ENCODE results near the gene PML. TPM values are rescaled to one million over a fixed set of nuclear protein-coding genes. Genes with fewer than 3 reads are reported as not detected.
"Not testable (repeated sequence)": the region's sequence is repeated elsewhere in the genome, so short reads cannot be mapped to it uniquely, and the experiment has no call there.

The PML gene
- total and polyA plus RNA-seq, 9 donors, result 20.7 to 60.8 (median 49.4) TPM

GRCh38 chr15:73968461-73968860 is 26.1 kb upstream of the PML start:
- Histone ChIP-seq H3K27me3 (no peaks in the 10 kb centered on the region), H3K4me3 (no peak overlapping the region), H3K36me3 (no peaks in the 10 kb centered on the region), H3K27ac (no peak overlapping the region), H3K4me1 (ENCODE audit: insufficient read depth) (no peaks in the 10 kb centered on the region), H3K9me3 (no peaks in the 10 kb centered on the region)
- WGBS, 3 donors, result 84 to 96% (median 94%) methylated on average over 3 of the region's 3 CpGs
- no peak for TF ChIP-seq EP300 (IDR thresholded peaks at IDR 0.05)
- no peak for TF ChIP-seq CTCF (IDR thresholded peaks at IDR 0.05)
- TF ChIP-seq POLR2A (IDR thresholded peaks at IDR 0.05), result no peak
- intact Hi-C loops (cut with DNase I), result no loop called here
- no peak for DNase-seq

GRCh38 chr15:73969151-73969759 is 25.3 kb upstream of the PML start:
- intact Hi-C loops (cut with DNase I), result no loop called here
- Histone ChIP-seq H3K4me1 (ENCODE audit: insufficient read depth) (no peaks in the 10 kb centered on the region), H3K36me3 (no peaks in the 10 kb centered on the region), H3K27ac (no peak overlapping the region), H3K4me3 (no peak overlapping the region), H3K9me3 (no peaks in the 10 kb centered on the region), H3K27me3 (no peaks in the 10 kb centered on the region)
- whole genome bisulfite sequencing, 3 donors, result 84 to 88% (median 87%) methylated on average over 6 of the region's 6 CpGs
- peak in 1 of 5 donors; percentile 5 for DNase-seq
- TF ChIP-seq EP300 (IDR thresholded peaks at IDR 0.05) (no peak), POLR2A (IDR thresholded peaks at IDR 0.05) (no peak), CTCF (IDR thresholded peaks at IDR 0.05) (no peak)

GRCh38 chr15:73972984-73973682 is 21.4 kb upstream of the PML start:
- peak; percentile 78 to 90 (median 86) for DNase-seq
- H3K4me3 ChIP-seq, result no peak overlapping the region
- 13 to 17% (median 17%) methylated on average over 19 to 26 of the region's 26 CpGs for WGBS, 3 donors
- TF ChIP-seq CTCF (IDR thresholded peaks at IDR 0.05) (peak; percentile 57 to 88 (median 83)), POLR2A (IDR thresholded peaks at IDR 0.05) (no peak), EP300 (IDR thresholded peaks at IDR 0.05) (no peak)
- H3K36me3 ChIP-seq, result no peaks in the 10 kb centered on the region
- intact Hi-C loops (cut with DNase I), result loop anchor here (5.0 to 10.0 kb wide), 8 partner anchors 62 to 352 kb away; no protein-coding TSS in a partner anchor
- H3K9me3 ChIP-seq, result no peaks in the 10 kb centered on the region
- H3K4me1 ChIP-seq (ENCODE audit: insufficient read depth), result no peaks in the 10 kb centered on the region
- no peak overlapping the region for H3K27ac ChIP-seq
- H3K27me3 ChIP-seq, result no peaks in the 10 kb centered on the region

- not testable (repeated sequence) for H3K36me3 ChIP-seq; H3K27me3 ChIP-seq; DNase-seq; H3K4me3 ChIP-seq; H3K27ac ChIP-seq; H3K9me3 ChIP-seq; H3K4me1 ChIP-seq (ENCODE audit: insufficient read depth)
- WGBS, 3 donors, result 74 to 83% (median 77%) methylated on average over 22 to 39 of the region's 39 CpGs
- intact Hi-C loops (cut with DNase I), result loop anchor here (5.0 to 10.0 kb wide), 8 partner anchors 61 to 351 kb away; no protein-coding TSS in a partner anchor
Measured at GRCh38 chr15:73973683-73974200, 20.8 kb upstream of the PML start.

- DNase-seq; H3K4me1 ChIP-seq (ENCODE audit: insufficient read depth); H3K27ac ChIP-seq; H3K4me3 ChIP-seq; H3K36me3 ChIP-seq; H3K27me3 ChIP-seq; H3K9me3 ChIP-seq: not testable (repeated sequence)
- WGBS, 3 donors, result 34 to 46% (median 42%) methylated on average over 18 of the region's 18 CpGs
- intact Hi-C loops (cut with DNase I), result loop anchor here (10.0 kb wide), 5 partner anchors 59 to 349 kb away; no protein-coding TSS in a partner anchor
Measured at GRCh38 chr15:73975440-73976125, 18.9 kb upstream of the PML start.

Data from ovary (tissue), 9 donors.